Activated CD8-positive, alpha-beta memory T cell treated with anti-CD3 and anti-CD28 coated beads for 4 hours (primary cell): ENCODE measurements around the gene CD200.
"Not testable (repeated sequence)": the region's sequence is repeated elsewhere in the genome, so short reads cannot be mapped to it uniquely, and the experiment has no call there.

Experiments used
- DNase-seq, 2 donors: peaks; one replicate each; pipeline ENCODE4 v3.0.0-alpha.2; 2020; ENCODE audit warnings: low read depth in 2 of 2

The CD200 gene

GRCh38 chr3:112357930-112358780 lies 25.2 kb downstream of the CD200 start:
- no peak for DNase-seq

- DNase-seq: no peak
Measured at GRCh38 chr3:112360561-112360960, 27.6 kb downstream of the CD200 start.

GRCh38 chr3:112362221-112362620 lies 29.3 kb downstream of the CD200 start:
- no peak for DNase-seq

DNA sequence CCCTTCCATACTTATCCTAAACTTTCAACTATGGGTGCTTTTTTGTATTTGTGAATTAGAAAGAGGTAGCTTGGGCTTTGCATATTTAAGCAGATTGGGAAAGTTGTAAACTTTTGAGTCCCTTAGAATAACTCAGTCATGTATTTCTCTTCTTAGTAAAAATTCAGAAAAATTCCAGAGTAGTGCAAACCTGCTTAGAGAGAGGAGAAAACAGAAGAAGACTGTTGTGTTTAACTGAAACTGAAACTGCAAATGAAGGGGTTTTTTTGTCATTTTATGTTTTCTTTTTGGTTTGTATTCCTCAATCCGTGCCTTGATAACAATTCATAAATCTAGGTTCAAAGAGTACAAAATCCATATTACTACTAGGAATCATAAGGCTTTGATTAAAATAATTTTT lies 31.3 kb downstream of the CD200 start:
- no peak for DNase-seq

DNA sequence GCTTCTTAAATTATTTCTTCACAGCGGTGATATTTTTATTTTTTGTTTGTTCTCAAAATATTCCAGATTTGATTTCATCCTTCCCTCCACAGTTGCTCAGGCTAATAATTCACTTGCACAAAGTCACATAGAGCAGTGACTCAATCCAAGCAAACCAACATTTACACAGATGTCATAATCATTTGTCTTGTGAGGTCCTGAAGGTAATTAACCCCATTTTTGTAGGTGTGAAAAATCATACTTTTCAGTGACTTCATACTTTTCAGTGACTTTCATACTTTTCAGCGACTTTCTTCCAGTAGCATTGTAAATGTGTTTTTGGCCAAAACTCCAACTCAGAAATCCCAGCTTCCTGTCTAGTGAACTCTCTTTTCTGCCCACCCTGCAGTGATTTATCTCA lies 32.1 kb downstream of the CD200 start:
- DNase-seq: no peak

DNA sequence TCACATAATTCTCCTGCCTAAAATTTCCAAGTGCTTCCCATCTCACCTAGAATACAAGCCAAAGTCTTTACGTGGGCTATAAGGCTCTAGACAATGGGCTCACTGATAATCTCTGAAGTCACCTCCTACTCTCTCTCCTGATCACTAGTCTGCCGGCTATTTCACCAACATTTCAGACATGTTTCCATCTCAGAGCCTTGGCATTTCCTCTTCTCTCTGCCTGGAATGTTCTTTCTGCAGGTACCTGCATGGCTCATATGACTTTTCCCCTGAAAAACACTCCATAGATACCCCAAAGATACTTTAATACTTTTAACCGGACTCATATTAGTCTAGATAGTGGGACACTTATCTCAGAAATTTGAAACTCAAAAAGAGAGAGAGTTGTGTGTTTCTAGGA lies 32.7 kb downstream of the CD200 start:
- DNase-seq: no peak

DNA sequence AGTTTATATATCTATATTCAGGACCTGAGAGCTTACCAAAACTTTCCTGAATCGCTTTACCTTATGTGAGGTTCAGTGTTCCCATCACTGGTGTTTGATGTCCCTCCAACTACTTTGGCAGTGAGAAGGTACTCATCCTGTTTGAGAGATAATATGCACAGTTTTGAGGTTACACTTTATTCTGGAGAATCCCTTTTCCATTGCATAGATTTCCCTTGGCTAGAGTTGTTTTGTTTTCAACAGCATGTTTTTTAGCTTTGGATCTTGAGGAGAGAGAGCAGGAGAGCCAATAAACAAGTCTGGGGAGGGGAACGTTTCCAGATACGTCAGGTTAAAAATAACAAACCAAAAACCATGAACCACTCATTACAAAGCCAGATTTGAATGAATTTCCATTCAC lies 33.6 kb downstream of the CD200 start:
- DNase-seq: no peak

GRCh38 chr3:112371569-112371968 lies 38.6 kb downstream of the CD200 start:
- DNase-seq: no peak

DNA sequence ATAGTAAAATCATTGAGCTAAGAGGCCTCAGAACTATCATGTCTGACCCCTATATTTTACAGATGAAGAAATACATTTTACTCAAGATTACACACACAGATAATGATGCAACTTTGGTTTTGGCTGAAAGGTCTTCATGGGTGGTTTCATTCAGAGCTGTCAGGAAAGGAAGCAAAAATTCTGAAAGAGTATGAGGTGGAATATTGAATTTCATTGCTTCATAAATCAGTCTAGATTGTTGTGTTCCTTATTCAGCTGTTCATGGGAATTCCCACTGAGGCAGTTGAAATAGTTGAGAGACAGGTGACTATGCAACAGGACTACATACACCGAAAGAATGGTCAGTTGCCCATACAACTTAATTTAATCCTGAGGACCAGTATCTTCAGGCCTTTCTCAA lies 39.4 kb downstream of the CD200 start:
- DNase-seq: no peak

GRCh38 chr3:112373476-112373875 lies 40.5 kb downstream of the CD200 start:
- DNase-seq: no peak

- DNase-seq: no peak
Measured at GRCh38 chr3:112373924-112374323, 41.0 kb downstream of the CD200 start.

- no peak for DNase-seq
Measured at GRCh38 chr3:112374333-112374734, 41.4 kb downstream of the CD200 start.

- no peak for DNase-seq
Measured at GRCh38 chr3:112375117-112375516, 42.2 kb downstream of the CD200 start.

GRCh38 chr3:112376241-112376911 lies 43.4 kb downstream of the CD200 start:
- no peak for DNase-seq

- DNase-seq: no peak
Measured at GRCh38 chr3:112376992-112377391, 44.0 kb downstream of the CD200 start.

- DNase-seq: no peak
Measured at GRCh38 chr3:112377568-112378071, 44.7 kb downstream of the CD200 start.

GRCh38 chr3:112378347-112378746 lies 45.4 kb downstream of the CD200 start:
- DNase-seq: not testable (repeated sequence)

GRCh38 chr3:112379020-112379690 lies 46.2 kb downstream of the CD200 start:
- no peak for DNase-seq

DNA sequence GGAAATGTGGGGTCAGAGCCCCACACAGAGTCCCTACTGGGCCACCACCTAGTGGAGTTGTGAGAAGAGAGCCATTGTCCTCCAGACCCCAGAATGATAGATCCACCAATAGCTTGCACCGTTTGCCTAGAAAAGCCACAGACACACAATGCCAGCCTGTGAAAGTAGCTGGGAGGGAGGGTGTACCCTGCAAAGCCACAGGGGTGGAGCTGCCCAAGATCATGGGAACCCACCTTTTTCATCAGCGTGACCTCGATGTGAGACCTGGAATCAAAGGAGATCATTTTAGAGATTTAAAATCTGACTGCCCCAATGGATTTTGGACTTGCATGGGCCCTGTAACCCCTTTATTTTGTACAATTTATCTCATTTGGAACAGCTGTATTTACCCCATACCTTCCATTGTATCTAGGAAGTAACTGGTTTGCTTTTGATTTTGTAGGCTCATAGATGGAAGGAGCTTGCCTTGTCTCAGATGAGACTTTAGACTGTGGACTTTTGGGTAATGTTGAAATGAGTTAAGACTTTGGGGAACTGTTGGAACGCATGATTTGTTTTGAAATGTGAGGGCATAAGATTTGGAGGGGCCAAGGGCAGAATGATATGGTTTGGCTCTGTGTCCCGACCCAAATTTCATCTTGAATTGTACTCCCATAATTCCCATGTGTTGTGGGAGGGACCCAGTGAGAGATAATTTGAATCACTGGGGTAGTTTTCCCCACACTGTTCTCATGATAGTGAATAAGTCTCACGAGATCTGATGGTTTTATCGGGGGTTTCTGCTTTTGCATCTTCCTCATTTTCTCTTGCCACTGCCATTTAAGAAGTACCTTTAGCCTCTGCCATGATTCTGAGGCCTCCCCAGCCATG lies 49.0 kb downstream of the CD200 start:
- DNase-seq: no peak

- DNase-seq: no peak
Measured at GRCh38 chr3:112382543-112383160, 49.7 kb downstream of the CD200 start.

GRCh38 chr3:112384769-112385168 lies 51.8 kb downstream of the CD200 start:
- DNase-seq: no peak
